Iris pigment epithelial cell (primary cell): ENCODE measurements around the gene SNED1.

Experiments
- DNase-seq: peaks from one replicate; pipeline ENCODE4 v3.0.0-alpha.2; 2011; ENCODE audit warnings: low read depth

Gene SNED1

GRCh38 chr2:240960309-240960970 lies 38.0 kb upstream of the SNED1 start:
- DNase-seq, result peak; percentile 46

DNA sequence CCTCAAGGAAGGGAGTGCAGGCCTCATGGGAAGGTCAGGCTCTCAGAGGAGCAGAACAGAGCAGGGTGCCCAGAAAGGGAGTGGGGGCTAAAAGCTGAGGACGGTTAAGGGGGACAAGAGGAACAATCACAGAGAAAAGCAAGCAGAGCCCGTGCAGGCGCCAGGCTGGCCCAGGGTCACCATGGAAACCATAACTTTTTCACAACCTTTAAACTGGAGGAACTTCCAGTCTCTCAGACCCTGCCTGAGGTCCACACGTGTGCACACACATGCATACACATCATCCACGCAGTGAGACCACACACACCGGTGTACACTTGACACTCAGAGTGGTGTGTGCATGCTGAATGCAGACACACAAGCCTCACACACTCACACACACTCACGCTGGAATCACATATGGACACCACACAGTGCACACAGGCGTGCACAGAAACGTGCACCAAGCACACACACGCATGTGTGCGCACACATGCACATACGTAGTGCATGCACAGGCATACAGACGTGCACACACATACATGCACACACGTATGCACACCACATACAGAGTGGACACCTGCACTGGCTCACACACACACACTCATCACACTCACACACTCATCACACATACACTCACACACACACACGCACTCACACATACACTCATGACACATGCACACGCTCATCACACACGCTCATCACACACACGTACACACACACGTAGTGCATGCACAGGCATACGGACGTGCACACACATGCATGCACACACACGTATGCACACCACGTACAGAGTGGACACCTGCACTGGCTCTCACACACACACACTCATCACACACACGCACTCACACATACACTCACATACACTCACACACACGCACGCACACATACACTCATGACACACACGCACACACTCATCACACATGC lies 37.2 kb upstream of the SNED1 start:
- peak; percentile 26 for DNase-seq

DNA sequence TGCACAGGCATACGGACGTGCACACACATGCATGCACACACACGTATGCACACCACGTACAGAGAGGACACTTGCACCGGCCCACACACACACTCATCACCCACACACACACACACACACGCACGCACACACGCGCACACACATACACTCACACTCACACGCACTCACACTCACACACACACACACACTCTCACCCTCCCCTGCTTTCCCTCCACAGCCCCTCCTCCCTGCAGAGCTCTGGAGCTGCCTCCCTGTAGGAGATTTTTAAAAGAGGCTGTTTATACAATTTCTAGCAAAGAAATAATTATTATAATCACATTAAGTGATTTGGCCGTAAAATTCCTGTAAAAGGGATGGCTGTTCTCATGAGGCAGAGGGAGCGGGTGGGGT lies 36.5 kb upstream of the SNED1 start:
- DNase-seq, result no peak

- peak; percentile 24 for DNase-seq
Measured at GRCh38 chr2:240962300-240963064, 35.9 kb upstream of the SNED1 start.

DNA sequence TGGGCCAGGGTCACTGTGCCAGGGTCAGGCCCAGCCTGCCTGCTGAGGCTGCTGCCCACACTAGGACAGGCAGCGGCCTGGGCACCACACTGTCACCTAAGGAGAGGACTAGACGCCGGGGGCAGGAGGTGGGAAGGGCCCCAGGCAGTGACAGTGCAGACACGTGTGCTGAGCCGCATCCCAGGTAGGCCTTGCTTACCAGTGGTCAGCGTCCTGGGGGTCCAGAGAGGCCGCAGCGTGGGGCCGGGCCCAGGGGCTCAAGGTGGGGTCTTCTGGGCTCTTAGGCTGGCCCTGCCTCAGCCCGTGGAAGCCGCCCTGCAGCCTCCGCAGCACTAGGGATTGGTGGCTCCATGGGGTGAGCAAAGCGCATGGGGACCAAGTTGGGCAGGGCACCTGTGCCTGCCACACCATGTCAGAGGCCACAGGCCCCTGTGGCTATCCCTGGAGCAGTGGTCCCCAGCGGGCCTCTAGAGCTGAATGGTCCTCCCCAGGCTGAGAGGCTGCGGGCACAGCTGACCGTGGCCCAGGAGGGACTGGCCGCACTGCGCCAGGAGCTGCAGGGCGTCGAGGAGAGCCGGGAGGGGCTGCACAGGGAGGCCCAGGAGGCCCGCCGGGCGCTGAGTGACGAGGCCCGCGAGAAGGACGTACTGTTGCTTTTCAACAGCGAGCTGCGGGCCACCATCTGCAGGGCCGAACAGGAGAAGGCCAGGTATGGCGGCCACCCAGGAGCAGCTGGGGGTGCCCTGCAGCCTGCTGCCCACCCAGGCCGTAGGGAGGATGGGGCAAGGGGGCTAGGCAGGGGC lies 35.2 kb upstream of the SNED1 start:
- no peak for DNase-seq

- DNase-seq, result no peak
Measured at GRCh38 chr2:240963868-240964703, 34.3 kb upstream of the SNED1 start.

DNA sequence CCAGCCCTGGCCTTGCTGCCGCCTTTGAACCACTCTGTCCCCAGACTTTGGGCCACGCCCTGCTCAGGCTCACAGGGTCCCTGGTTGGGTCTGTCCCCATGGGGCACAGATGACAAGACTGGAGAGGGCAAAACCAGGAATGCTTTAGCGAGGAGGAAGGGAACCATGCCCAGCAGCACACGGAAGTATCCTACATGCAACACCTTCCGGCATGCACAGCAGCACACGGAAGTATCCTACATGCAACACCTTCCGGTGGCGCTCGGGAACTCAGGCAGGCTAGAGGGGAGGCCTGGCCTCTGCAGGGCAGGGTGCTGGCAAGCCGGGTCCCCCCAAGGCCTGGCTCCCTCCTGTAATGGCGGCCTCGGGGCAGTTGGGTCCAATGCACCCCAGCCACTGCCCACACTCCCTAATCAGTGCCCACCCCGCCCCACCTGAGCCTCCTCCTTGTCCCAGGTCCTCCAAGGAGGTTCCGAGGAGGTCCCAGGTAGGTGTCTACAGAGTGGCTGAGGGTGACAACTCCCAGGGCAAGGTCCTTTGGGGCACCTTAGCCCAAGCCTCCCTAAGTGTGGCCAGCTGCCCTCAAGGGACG lies 33.6 kb upstream of the SNED1 start:
- DNase-seq, result no peak

DNA sequence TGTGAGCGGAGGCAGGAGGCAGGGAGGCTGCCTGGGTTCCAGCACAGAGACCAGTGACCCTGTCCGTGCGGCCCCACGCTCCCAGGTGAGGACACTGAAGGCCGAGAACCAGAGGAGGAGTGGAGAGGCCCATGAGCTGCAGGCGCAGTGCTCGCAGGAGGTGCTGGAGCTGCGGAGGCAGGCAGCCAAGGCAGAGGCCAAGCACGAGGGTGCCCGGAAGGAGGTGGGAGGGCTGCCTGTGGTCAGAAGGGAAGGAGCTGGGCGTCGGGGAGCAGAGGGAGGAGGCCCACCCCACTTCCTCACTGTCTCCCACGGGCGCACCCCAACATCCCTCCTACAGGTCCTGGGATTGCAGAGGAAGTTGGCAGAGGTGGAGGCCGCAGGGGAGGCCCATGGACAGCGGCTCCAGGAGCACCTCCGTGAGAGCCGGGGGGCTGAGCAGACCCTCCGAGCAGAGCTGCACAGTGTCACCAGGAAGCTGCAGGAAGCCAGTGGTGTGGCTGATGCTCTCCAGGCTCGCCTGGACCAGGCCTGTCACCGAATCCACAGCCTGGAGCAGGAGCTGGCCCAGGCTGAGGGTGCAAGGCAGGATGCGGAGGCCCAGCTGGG lies 33.0 kb upstream of the SNED1 start:
- no peak for DNase-seq

GRCh38 chr2:240965905-240966456 lies 32.4 kb upstream of the SNED1 start:
- no peak for DNase-seq

DNA sequence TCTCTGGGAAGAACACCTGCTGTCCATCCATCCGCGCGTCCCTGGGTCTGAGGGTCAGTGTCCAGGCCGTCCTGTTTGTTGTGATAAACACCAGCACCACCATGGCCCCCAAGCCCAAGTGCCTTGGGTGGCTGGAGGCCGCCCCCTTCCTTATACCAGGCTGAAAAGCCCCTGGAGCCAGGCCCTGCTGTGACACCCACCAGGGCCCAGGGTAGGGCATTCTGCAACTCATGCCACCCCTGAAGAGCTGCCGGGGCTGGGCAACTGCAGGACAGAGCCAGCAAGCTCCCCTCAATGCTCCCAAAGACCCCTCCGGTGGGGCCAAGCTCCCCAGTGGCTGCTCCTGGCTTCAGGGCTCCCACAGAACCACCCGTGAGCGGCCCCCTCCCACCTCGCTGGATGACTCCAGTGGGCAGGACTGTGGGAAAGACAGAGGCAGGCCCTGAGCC lies 31.9 kb upstream of the SNED1 start:
- no peak for DNase-seq

DNA sequence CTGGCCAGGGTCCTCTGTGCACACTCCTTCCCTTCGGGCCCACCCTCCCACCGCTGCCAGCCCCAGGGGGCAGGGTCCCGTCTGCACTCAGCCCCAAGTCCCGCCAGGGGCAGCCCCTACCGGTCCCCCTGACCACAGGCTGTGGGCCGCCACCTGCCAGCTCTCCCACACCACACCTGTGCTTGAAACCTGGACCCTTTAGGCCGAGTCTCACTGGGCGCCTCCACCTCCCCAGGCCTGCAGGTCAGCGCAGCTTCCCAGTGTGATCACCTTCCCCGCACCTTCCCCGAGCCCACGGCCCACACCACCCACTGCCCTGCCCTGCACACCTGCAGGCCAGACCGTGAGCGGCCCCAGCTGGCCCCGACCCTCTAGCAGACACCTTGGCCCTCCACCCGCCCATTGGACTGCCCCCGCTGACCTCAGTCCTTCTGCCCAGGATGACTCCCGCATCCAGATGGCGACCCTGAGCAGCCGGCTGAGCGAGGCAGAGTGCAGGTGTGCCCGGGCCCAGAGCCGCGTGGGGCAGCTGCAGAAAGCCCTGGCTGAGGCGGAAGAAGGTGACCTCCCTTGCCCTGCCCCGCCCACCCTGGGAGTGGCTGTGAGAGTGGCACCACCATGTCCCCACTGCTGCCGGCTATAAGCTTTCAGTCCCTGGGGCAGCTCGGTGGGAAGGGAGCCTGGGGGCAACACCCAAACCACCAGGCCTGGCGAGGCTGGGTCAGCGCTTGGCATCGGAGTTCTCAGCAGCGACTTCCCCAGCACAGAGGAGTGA lies 31.3 kb upstream of the SNED1 start:
- DNase-seq, result no peak

- no peak for DNase-seq
Measured at GRCh38 chr2:240967681-240968621, 30.5 kb upstream of the SNED1 start.

- DNase-seq, result no peak
Measured at GRCh38 chr2:240968731-240969624, 29.4 kb upstream of the SNED1 start.

GRCh38 chr2:240970104-240970503 lies 28.3 kb upstream of the SNED1 start:
- no peak for DNase-seq

DNA sequence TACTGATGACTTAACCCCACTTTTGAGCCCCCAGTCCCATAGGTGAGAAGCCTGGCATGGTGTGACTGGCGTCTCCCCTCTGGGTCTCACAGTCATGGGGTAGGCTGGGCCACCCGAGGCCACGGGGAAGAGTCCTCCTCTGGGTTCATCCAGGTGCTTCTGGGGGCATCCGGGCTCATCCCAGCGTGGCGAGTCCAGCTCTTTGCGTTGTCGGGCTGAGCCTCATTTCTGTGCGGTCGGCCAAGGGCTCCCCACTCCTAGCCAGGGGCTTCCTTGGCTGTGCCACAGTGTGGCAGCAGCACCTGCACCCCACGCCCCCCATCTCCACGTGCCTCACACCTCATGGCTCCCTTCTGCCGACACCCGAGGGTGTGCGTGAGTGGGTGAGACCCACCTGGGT lies 27.6 kb upstream of the SNED1 start:
- DNase-seq, result no peak

- no peak for DNase-seq
Measured at GRCh38 chr2:240972201-240972600, 26.2 kb upstream of the SNED1 start.
